ENCODE results near the gene SLC2A1.

SLC2A1 gene

DNA sequence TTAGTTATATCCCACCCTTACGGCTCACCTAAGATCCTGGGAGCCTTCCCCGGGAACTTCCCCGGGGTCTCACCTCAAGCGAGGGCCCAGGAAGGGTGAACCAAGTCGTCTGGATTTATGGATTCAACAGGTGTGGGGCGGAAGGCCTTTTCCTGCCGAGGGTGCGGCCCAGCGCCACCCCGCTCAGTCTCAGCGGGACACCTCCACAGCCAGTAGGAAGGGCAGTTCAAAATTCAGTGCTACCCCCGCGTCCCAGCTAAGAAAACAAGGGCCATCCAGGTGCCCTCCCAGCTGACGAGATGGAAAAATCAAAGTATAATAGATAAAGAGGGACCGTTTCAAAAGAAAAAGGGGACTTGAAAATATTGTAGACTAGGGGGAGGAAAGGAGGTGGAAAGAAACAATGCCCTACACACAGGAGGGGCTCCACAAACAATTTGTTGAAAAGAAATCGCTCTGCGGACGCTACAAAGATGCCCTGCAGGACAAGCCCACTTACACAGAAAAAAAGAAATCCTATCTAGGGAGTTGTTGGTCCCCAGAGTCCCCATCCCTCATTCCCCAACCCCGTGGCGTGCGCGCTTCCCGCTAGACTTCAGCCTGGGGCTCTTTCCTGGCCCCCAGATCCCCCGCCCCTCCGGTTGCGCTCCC, 1.3 kb downstream of the SLC2A1 start:
- Mint-ChIP-seq H3K4me1 (ENCODE audit: low read depth) (peaks cover 50% of the 10 kb centered on the region), H3K9me3 (no peaks in the 10 kb centered on the region), H3K4me3 (peak overlapping the region; percentile 94), H3K27ac (peak overlapping the region; percentile 91), H3K36me3 (ENCODE audit: low read depth) (peaks cover 28% of the 10 kb centered on the region), H3K27me3 (ENCODE audit: low read depth) (peaks cover 4% of the 10 kb centered on the region)

GRCh38 chr1:42956739-42957138, 1.9 kb downstream of the SLC2A1 start:
- Mint-ChIP-seq H3K4me1 (ENCODE audit: low read depth) (peaks cover 53% of the 10 kb centered on the region), H3K36me3 (ENCODE audit: low read depth) (peaks cover 30% of the 10 kb centered on the region), H3K27me3 (ENCODE audit: low read depth) (peaks cover 4% of the 10 kb centered on the region), H3K4me3 (peak overlapping the region; percentile 94), H3K27ac (peak overlapping the region; percentile 91), H3K9me3 (no peaks in the 10 kb centered on the region)

DNA sequence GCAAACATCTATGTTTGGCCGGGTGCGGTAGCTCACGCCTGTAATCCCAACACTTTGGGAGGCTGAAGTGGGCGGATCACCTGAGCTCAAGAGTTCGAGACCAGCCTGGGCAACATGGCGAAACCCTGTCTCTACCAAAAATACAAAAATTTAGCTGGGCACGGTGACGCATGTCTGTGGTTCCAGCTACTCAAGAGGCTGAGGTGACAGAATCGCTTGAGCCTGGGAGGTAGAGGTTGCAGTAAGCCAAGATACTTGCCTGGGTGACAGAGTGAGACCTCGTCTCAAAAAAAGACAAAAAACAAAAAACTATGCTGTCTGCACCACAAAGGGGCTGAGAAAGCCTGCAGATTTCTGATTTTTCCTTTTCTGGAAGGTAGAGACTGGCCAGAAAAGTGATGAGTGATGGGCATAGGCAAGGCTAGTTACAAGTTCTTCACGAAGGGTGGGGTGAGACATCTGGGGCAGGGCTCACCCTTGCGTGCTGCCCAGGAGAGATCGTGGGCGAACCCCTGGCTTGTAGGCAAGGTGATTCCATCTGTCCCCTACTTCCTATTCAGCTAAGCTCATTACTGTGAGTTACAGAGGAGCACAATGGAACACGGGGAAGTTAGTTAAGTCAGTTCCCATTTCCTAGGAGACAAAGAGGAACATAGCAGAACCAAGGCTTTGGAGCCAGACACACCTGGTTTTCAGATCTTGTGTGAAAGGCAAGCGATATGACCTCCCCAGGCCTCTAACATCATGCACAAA, 3.2 kb downstream of the SLC2A1 start:
- Mint-ChIP-seq H3K36me3 (ENCODE audit: low read depth) (peaks cover 38% of the 10 kb centered on the region), H3K4me1 (ENCODE audit: low read depth) (peaks cover 53% of the 10 kb centered on the region), H3K9me3 (no peaks in the 10 kb centered on the region), H3K27me3 (ENCODE audit: low read depth) (no peaks in the 10 kb centered on the region), H3K27ac (peak overlapping the region; percentile 80), H3K4me3 (peak overlapping the region; percentile 78)

GRCh38 chr1:42953182-42954180, 5.2 kb downstream of the SLC2A1 start:
- no peaks in the 10 kb centered on the region for H3K27me3 Mint-ChIP-seq (ENCODE audit: low read depth)
- peaks cover 61% of the 10 kb centered on the region for H3K4me1 Mint-ChIP-seq (ENCODE audit: low read depth)
- peaks cover 41% of the 10 kb centered on the region for H3K36me3 Mint-ChIP-seq (ENCODE audit: low read depth)
- H3K4me3 Mint-ChIP-seq: peak overlapping the region; percentile 59
- peak overlapping the region; percentile 87 for H3K27ac Mint-ChIP-seq
- H3K9me3 Mint-ChIP-seq: no peaks in the 10 kb centered on the region

DNA sequence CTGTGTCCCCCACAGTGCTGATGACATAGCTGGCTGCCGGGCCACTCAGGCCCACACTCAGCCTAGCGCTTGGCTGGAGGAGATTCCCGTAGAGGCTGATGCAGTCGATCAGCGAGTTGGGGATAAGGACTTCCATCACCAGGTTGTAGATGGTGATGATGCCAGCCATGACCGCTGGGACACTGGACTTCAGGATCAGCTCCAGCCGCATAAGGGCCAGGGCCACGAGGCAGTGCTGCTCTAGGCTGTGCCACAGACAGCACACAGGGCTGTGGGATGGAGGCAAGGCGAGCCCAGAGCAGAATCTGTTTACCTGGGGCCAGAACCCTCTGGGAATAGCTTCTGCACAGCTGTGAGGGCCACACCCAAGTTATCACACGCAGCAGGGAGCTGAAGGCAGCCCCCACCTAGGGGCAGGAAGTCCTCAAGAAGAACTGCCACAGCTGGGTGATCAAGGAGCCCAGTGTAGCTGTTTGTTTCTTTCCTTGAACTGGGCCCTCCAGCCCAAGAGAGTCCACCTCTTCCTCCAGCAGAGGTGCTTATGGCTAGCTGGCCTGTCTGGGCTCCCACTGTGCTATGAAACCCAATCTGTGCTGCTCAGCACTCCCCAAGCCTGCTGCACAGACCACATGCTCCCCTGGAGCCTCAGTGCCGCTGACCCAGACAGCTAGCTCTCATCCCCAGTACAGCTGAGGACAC, 6.2 kb downstream of the SLC2A1 start:
- H3K27ac Mint-ChIP-seq: peak overlapping the region; percentile 87
- peak overlapping the region; percentile 81 for H3K4me3 Mint-ChIP-seq
- H3K27me3 Mint-ChIP-seq (ENCODE audit: low read depth): no peaks in the 10 kb centered on the region
- H3K36me3 Mint-ChIP-seq (ENCODE audit: low read depth): peaks cover 48% of the 10 kb centered on the region
- no peaks in the 10 kb centered on the region for H3K9me3 Mint-ChIP-seq
- peaks cover 71% of the 10 kb centered on the region for H3K4me1 Mint-ChIP-seq (ENCODE audit: low read depth)

DNA sequence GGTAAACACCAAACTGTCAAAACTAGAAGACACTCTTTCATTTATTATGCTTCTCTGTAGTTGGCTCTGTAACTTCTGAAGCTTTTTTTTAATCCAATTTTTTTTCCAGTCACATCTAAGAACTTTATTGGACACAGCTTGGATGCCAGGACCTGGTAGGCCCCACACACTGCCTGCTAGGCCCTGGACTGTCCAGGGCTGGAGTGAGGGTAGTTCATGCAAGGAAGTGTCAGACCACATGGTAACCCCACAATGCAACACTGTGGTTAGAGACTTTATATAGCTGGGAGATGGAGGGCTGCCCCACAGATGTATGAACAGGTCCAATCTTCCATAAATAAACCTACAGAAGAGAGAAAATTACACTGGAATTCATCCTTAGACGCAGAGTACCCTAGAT, 7.1 kb downstream of the SLC2A1 start:
- Mint-ChIP-seq H3K27me3 (ENCODE audit: low read depth) (no peaks in the 10 kb centered on the region), H3K36me3 (ENCODE audit: low read depth) (peaks cover 41% of the 10 kb centered on the region), H3K4me1 (ENCODE audit: low read depth) (peaks cover 72% of the 10 kb centered on the region), H3K27ac (peak overlapping the region; percentile 87), H3K9me3 (no peaks in the 10 kb centered on the region), H3K4me3 (peak overlapping the region; percentile 81)

DNA sequence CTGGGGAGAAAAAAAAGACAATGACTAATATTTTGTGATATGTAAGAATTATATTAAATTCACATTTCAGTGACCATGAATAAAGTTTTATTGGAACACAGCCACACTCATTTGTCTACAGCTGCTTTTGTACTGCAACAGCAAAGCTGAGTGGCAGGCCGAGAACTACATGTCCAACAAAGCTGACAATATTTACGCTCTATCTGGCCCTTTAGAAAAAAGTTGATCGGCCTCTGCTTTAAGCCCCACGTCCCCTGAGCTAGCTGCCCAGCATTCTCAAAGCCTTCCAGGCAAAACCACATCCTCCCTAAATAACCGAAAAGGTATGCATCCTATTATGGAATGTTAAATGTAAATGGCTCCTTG, 8.6 kb downstream of the SLC2A1 start:
- Mint-ChIP-seq H3K4me1 (ENCODE audit: low read depth) (peaks cover 75% of the 10 kb centered on the region), H3K9me3 (no peaks in the 10 kb centered on the region), H3K27me3 (ENCODE audit: low read depth) (no peaks in the 10 kb centered on the region), H3K4me3 (peak overlapping the region; percentile 69), H3K27ac (peak overlapping the region; percentile 87), H3K36me3 (ENCODE audit: low read depth) (peaks cover 39% of the 10 kb centered on the region)

DNA sequence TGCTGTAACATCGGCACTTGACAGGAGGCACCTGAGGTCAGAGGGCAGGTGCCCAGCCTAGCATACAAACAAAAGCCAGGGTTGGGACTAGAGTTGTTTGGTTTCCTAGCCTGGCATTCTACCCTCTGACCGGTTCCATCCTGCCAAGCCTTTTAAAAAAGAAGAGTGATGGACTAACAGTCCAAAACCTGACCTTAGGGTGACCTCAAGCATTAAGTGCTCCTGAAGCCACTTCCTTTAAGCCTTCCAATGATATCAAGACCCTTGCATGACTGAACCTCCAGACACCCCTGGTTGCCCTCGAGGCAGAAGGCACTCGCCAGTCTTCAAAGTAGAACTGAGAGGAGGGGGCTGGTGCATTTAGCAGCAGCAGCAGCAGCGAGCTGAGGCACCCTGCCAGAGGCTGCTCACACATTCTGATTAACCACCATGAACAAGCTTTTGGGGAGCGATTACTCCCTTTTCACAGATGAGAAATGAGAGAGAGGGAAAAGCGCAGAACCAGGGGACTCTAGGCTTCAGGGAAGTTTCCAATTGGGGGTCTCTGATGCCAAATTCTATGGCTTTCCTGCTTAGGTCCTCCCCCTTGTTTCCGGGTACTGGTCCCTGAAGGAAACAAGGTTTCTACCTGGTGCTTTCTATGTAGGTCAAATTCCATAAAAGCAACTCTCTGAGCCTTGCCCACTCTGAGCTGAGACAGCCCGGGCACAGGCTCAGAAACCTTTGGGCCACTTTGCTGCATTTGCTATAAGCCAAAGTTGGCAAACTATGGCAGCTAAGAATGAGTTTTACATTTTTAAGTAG, 9.2 kb downstream of the SLC2A1 start:
- H3K4me3 Mint-ChIP-seq: peak overlapping the region; percentile 60
- H3K27me3 Mint-ChIP-seq (ENCODE audit: low read depth): no peaks in the 10 kb centered on the region
- H3K27ac Mint-ChIP-seq: peak overlapping the region; percentile 80
- H3K9me3 Mint-ChIP-seq: no peaks in the 10 kb centered on the region
- peaks cover 38% of the 10 kb centered on the region for H3K36me3 Mint-ChIP-seq (ENCODE audit: low read depth)
- peaks cover 79% of the 10 kb centered on the region for H3K4me1 Mint-ChIP-seq (ENCODE audit: low read depth)

DNA sequence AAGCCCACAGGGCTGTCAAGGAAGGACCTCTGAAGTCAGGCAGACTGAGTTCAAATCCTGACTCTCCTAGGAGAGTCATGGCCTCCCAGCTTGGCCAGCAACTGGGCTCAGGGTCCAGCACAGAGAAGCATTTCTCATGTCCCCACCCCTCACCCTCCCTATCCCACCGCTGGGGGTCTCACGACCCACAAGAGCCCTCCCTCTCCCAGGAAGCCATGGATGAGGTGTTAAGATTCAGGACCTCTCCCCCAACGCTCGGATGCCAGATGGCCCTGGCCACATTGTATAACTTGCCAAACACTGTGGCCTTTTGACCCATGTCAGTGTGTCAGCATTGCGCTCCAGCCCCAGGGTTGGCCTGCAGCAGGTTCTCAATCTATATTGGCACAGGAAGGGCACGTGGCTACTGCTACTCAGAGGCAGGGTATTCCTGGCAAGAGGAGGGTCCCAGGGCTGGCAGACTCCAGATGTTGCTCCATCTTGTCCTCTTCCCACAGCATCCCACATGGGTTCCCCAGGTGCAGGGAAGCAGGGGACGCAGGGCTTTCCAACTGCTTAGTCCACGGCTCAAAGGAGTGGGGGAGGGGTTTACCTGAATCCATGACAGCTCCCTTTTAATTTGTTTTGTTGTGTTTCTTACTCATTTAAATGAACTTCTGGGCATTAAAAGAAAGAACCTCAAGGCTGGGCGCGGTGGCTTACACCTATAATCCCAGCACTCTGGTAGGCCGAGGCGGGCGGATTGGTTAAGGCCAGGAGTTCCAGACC, 10.5 kb downstream of the SLC2A1 start:
- H3K4me3 Mint-ChIP-seq: no peak overlapping the region

DNA sequence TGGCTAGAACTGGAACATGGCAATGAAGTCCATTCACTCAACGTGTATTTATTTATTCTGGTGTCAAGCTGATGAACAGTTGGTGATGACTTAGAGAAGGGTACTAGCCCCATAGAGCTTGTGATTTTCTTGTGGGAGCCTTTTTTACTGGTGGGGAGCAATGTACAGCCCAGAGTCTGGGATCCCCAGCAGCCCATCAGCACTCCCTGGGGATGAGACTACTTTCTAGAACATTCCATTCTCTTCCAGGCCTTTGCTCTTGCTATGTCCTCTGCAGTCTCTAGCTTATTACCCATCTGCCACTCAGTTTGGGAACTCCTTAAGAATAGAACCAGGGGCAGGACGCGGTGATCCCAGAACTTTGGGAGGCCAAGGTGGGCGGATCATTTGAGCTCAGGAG, 11.6 kb downstream of the SLC2A1 start:
- Mint-ChIP-seq H3K9me3 (no peaks in the 10 kb centered on the region), H3K36me3 (ENCODE audit: low read depth) (peaks cover 46% of the 10 kb centered on the region), H3K4me3 (no peak overlapping the region), H3K27me3 (ENCODE audit: low read depth) (no peaks in the 10 kb centered on the region), H3K4me1 (ENCODE audit: low read depth) (peaks cover 82% of the 10 kb centered on the region), H3K27ac (peak overlapping the region; percentile 61)

More for the DNA sequence above, 10.5 kb downstream of the SLC2A1 start:
- peaks cover 38% of the 10 kb centered on the region for H3K36me3 Mint-ChIP-seq (ENCODE audit: low read depth)
- H3K27me3 Mint-ChIP-seq (ENCODE audit: low read depth): no peaks in the 10 kb centered on the region
- no peaks in the 10 kb centered on the region for H3K9me3 Mint-ChIP-seq
- H3K27ac Mint-ChIP-seq: peak overlapping the region; percentile 61
- peaks cover 80% of the 10 kb centered on the region for H3K4me1 Mint-ChIP-seq (ENCODE audit: low read depth)

DNA sequence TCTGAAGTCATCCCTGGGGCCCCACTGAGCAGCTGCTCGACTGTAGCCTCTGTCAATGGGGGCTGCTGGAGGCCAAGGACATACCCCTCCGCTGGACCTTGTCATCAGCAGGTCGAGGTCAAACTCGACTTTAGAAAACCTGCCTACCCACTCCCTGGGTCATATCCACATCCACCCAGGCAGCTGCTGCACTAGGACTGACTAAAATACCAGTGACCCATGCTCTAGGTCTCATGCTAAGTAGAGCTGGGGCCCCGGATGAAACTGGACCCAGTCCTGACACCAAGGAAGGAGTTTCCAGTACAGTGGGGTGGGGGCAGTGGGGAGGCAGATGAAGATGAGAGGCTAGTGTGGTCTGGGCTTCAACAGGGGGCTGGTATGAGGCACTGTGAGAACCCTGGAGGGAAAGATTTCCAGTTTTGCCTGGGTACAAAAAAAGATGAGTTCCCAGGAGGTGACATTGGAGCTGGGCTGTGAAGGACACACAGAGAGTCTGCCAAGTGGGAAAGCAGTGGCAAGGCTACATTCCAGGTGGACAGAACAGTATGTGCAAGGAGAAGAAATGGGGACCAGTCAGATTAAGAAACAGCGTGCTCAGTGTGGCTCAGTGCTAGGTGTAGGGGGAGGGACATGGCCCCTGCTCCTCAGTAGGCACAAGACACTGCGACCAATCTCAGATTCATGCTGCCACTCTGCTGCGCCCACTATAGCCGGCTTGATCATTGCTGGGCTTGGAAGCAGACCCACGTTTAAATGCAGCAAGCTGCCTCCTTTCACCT, 12.4 kb downstream of the SLC2A1 start:
- H3K9me3 Mint-ChIP-seq: no peaks in the 10 kb centered on the region
- no peaks in the 10 kb centered on the region for H3K27me3 Mint-ChIP-seq (ENCODE audit: low read depth)
- H3K4me3 Mint-ChIP-seq: peak overlapping the region; percentile 5
- H3K4me1 Mint-ChIP-seq (ENCODE audit: low read depth): peaks cover 82% of the 10 kb centered on the region
- H3K36me3 Mint-ChIP-seq (ENCODE audit: low read depth): peaks cover 49% of the 10 kb centered on the region
- peak overlapping the region; percentile 76 for H3K27ac Mint-ChIP-seq

- Mint-ChIP-seq H3K36me3 (ENCODE audit: low read depth) (peaks cover 51% of the 10 kb centered on the region), H3K4me1 (ENCODE audit: low read depth) (peaks cover 84% of the 10 kb centered on the region), H3K9me3 (no peaks in the 10 kb centered on the region)
These were observed 13.5 kb downstream of the SLC2A1 start for GRCh38 chr1:42945164-42945563.

More at GRCh38 chr1:42945164-42945563, 13.5 kb downstream of the SLC2A1 start:
- no peaks in the 10 kb centered on the region for H3K27me3 Mint-ChIP-seq (ENCODE audit: low read depth)
- H3K27ac Mint-ChIP-seq: peak overlapping the region; percentile 76
- peak overlapping the region; percentile 55 for H3K4me3 Mint-ChIP-seq

All from T-helper 1 cell treated with Interleukin-12 subunit alpha and Interleukin-12 subunit beta and Interleukin-4 antibody, amounts not matched to agents 30 μg/mL and 1 μg/mL, for 36 hours (primary cell).